SKM-1 (cell line): ENCODE results near the gene RAPGEF1.
"Not testable (repeated sequence)": the region's sequence is repeated elsewhere in the genome, so short reads cannot be mapped to it uniquely, and the experiment has no call there.

ENCODE experiments used
- DNase-seq: peaks from one replicate; lab custom pipeline; 2025; ENCODE audit not compliant: unreplicated experiment; lab: John Stamatoyannopoulos, UW

RAPGEF1 gene, protein sequence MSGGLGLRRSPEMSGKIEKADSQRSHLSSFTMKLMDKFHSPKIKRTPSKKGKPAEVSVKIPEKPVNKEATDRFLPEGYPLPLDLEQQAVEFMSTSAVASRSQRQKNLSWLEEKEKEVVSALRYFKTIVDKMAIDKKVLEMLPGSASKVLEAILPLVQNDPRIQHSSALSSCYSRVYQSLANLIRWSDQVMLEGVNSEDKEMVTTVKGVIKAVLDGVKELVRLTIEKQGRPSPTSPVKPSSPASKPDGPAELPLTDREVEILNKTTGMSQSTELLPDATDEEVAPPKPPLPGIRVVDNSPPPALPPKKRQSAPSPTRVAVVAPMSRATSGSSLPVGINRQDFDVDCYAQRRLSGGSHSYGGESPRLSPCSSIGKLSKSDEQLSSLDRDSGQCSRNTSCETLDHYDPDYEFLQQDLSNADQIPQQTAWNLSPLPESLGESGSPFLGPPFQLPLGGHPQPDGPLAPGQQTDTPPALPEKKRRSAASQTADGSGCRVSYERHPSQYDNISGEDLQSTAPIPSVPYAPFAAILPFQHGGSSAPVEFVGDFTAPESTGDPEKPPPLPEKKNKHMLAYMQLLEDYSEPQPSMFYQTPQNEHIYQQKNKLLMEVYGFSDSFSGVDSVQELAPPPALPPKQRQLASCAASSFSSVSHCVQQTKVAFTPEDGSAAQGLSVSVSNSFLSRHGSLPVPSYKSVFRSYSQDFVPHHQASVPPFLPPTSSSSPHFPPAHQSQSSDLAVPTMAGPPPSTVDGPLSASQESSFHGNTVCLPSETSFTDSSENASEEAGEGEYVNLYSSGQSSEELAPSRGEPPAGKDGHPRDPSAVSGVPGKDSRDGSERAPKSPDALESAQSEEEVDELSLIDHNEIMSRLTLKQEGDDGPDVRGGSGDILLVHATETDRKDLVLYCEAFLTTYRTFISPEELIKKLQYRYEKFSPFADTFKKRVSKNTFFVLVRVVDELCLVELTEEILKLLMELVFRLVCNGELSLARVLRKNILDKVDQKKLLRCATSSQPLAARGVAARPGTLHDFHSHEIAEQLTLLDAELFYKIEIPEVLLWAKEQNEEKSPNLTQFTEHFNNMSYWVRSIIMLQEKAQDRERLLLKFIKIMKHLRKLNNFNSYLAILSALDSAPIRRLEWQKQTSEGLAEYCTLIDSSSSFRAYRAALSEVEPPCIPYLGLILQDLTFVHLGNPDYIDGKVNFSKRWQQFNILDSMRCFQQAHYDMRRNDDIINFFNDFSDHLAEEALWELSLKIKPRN (N-terminal part only)

DNA sequence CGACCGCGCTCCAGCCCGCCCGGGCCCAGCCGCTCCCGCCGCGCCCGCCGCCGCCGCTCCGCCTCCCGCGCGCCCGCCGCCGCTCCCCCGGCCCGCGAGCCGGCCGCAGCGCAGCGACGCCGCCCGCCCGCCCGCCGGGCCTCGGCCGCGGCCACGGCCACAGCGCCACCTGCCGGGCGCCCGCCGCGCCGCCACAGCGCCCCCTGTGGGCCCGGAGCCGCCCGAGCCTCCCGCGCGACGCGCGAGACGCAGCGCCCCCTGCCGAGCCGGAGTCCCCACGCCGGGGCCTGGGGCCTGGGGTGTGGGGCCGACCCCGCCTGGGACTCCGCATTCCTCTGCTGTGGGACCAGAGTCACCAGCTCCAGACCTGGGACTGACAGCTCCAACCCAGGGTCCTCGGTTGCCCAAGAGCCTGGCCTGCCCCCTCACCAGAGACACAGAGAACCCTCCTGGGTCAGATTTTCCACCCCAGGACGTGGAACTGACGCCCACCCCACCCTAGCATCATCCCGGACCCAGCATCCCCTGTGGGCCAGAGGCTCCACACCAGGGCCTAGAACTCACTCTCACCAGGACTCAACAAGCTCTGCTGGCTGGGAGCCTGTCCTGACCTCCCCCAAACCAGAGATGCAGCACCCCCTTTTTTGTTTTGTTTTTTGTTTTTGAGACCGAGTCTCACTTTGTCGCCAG is at the start of gene RAPGEF1:
Gene RAPGEF1 (minus strand): TSS at position 118 of the 690 bp plus-strand sequence. CDS start 246 bp downstream, outside the sequence.
- no peak for DNase-seq

DNA sequence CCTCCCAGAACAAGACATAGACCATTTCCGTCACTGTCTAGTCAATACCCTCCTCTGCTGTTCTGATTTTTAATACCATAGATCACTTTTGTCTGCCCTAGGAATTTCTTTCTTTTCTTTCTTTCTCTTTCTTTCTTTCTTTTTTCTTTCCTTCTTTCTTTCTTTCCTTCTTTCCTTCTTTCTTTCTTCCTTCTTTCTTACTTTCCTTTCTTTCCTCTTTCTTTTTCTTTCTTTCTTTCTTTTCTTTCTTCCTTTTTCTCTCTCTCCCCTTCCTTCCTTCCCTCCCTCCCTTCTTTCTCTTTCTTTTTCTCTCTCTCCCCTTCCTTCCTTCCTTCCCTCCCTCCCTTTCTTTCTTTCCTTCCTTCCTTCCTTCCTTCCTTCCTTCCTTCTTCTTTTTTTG is 49.0 kb upstream of the RAPGEF1 start:
- no peak for DNase-seq

DNA sequence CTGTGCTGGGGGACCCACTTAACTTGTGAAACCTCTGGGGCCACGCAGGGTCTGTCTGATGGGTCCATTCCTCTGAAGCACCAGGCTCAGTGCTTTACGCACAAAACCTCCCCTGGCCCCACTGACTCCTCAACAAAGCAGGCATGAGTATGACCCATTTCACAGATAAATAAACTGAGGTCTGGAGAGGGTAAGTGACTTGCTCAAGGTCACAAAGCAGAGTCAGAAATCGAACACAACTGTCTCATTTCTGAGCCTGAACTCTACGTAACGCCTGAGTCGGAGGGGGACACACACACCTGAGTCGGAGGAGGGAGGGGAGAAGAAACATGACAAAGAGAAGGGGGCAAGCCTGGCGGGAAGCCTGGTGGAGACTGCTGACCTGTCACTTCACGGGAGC is 48.0 kb upstream of the RAPGEF1 start:
- no peak for DNase-seq

DNA sequence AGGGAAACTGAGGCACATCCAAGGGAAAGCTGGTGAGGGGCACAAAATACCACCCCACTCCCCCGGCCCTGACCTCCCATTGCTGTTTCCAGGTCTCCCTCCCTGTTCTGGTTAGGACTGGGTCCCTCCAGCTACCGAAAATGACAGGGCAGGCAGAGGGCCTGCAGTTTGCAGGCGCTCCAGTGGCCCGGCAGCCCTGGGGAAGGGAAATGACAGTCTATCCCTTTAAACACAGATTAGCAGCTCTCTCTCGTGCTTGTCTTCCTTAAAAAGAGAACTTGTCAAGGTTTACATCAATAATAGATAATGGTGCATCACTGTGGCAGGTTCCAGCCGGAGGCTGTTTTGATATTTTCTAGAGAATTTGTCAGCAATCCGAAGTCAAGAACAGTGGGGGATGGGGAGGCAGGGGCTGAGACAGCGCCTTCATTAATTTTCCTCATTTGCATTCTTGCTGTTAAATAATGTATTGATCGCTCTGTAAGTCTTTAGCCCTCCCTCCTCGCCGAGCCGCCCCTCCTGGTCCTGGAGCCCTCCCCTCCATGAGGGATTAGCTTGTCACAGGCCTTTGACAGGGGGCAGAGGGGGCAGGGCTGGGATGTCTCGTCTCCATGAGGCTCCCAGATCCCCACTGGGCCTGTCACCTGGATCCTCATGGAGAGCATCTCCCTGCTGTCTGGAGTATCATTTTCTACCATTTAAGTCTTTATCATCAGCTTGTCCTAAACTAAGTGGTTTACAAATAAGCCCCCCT is 45.0 kb upstream of the RAPGEF1 start:
- DNase-seq, result no peak

DNA sequence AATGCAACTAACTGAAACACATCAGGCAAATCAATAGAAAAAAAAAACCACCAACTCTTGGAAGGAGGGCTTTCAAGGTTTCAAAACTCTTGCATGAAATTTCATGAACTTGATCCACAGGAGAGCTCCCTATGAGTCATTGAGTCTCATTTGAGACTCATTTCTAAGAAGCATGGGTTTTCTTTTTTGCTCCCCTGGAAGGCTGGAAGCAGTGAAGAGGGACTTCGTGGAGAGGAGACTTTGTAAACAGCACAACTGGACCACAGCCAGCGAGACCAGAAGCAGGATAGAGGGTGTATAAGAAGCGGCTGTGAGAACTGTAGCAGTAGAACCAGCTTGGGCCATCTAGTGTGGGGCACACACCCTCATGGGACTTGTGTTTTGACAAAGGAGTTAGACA is 41.2 kb upstream of the RAPGEF1 start:
- no peak for DNase-seq

DNA sequence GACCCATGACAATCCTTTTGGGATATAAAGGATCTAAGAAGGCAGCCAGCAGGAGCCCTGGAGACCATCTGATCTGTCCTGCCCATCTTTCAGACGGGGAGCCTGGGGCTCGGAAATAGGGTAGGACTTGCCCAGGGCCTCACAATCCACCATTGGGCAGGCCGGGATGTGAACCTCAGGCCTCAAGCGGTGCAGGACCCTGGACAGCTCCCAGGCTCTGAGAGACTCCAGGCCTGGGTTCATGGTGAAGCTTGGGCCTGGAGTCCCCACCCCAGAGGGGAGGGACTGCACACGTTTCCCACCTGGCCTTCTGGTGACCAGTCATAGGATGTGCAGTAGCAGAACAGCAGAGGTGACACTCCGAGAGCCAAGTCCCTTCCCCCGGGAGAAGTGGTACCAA is 36.6 kb upstream of the RAPGEF1 start:
- DNase-seq, result no peak

DNA sequence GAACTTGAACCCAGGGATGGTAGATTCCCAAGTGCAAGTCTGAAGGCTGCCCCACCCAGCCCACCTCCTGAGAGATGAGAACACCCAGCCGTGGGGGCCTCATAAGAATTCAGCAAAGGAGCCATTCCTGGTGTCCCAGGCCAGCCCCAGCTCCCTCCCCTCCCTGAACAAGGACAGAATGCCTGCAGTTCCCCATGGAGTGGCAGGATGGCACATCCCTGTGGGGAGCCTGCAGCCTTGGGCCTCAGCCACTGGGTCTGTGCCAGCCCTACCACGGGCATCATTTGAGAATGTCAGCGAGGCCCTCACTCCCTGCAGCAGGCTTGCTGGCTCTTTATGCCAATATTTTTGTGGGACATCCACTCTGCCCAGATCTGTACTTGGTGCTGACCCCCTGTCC is 36.2 kb upstream of the RAPGEF1 start:
- DNase-seq, result no peak

DNA sequence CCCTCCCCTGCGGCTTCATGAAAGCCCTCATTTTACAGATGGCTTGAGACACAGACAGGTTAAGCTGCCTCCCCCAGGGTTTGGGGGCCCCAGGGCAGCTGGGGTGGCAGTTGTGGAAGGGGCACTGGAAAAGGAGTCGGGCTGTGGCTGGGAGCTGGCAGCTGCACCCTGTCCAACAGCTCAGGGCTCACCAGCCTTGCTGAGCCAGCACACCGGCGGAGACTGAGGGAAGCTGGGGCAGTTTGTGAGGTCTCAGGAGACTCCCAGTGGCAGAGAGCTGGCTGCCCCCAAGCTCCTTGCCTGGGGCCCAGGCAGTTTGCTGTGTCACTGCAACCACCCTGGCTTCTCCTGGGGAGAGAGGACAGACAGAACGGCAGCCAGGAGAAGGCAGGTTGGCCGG is 34.8 kb upstream of the RAPGEF1 start:
- DNase-seq, result no peak

DNA sequence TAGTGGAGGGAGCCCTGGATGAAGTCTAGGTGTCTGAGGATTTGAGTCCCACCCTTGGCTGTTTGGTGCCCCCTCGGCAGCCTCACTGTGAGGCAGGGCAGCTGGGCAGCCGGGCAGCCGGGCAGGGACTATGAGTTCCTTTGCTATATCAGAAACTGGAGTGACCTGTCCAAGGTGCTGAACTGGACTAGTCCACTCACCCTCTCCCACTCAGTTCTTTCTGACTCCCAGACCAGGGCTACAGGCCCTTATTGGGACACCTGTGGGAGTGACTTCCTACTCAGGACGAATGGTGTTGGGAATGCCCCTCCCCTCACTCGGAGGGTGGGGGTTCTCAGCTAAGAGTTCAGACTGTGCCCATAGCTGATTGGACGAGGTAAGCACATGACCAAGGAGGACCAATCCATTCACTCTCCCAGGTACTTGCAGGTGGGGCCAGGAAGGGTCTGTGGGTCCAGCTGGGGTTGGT is 34.1 kb upstream of the RAPGEF1 start:
- DNase-seq, result no peak

DNA sequence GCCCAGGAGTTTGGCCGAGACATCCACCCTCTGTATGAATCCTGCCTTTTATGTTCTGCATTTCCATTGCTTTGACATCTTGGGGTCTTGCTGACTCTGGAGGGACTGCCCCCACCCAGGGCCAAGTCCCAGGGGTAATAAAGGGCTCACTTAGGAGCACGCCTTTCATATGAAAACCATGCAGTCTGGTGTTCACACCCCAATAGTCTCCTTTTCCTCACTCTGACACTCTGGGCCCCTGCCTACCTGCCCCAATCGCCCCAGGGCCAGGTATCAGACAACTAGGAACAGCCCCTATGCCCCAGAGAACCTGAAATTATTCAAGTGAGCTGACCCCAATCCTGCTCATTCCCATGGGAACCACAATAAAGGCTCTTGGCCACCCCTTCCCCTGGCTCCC is 33.1 kb upstream of the RAPGEF1 start:
- DNase-seq, result no peak

DNA sequence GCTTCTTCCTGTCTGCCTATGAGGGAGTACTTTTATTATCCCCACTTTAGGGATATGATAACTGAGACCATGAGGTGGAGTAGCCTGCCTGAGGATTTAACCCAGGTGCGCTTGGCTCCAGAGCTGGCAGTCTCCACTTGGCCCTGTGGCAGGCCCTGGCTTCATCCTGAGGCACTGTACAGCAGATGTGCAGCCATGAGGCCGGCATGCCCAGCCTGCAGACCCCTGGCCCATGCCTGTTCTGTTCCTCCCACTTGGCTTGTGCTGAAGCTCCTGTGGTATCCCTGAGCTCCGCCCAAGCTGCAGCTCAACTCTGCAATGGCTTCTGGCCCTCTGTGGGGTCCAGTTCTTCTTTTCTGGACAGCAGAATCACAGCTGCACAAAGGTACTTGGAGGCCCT is 31.8 kb upstream of the RAPGEF1 start:
- DNase-seq, result no peak

DNA sequence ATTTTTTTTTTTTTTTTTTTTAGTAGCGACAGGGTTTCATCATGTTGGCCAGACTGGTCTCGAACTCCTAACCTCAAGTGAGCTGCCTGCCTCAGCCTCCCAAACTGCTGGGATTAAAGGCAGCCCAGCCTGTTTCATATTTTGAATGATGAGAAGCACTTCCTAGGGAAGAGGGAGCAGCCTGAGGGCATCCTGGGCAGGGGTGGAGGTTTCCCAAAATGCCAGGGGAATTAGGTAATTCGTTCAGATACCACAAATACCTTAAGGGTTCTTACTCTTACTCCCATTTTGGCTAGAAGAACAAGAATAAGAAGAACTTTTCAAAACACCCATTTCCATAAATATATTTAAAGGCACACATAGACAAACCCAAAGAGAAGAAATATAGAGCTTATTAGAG is 29.5 kb upstream of the RAPGEF1 start:
- no peak for DNase-seq

DNA sequence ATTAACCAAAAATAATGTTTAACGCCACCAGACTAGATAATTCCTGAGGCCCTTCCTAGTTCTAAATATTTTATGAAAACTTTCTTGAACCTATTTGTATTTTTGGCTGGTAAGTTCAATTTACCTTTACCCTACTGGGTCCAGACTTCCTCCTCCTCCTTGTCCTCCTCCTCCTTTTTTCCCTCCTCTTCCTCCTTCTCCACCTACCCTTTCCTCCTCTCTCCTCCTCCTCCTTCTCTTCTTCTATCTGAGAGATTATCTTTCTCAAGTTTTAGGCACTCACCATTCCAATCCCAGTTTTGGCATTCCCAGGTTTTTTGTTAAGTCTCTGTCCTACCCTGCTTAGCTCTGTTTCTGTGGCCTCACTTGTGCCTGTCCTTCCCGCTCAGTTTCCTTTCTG is 24.7 kb upstream of the RAPGEF1 start:
- DNase-seq, result no peak

DNA sequence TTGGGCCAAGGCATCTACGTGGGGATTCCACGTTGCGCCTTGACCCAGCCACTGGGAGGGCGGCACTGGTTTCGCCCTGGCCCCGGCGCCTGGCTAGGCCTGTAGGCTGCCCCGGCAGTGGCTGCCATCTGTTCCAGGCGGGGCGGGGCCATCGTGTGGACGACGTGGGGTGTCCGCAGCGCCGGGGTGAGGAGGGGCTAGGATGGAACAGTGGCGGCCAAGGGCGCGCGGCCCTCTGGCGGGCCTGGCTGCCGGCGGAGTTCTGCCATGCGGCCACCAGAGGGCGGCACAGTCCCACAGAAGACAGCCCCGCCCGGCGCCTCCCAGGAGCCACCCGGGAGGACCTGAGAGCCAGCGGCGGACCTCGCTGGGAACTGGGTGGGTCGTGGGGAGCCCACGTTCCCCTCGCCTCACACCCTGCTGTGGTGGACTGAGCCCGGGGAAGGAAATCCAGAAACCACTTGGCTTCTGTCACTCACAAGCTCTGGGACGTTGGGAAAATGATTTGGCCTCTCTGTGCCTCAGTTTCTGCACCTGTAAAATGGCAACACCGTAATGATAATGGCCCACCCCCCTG is 22.6 kb upstream of the RAPGEF1 start:
- DNase-seq, result no peak

DNA sequence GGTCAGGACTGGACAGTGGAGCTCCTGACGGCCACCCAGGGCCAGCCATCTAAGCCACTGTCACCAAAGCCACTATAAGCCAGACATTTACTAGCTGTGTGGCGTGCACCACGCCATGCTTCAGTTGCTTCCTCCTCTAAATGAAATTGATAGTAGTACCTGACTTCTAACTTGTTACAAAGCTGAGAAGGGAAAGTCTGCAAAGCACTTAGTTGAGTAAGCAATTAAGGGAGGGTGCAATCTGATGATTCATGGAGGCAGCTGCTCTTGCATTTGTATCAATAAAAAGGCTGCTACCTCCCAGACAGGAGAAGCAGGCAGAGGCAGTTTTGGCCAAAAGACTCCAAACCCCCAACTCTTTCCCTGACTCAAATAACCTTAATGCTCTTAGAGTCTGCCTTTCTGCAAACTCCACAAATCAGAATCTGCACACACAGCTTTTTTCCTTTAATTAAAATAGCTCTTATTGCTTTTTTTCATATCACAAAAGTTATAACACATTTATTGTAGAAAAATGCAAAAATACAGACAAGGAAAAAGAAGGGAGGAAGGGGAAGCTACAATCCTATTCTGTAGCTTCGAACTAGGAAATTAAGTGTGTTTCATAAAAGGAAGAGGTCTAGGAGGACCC is 19.3 kb upstream of the RAPGEF1 start:
- DNase-seq, result no peak

DNA sequence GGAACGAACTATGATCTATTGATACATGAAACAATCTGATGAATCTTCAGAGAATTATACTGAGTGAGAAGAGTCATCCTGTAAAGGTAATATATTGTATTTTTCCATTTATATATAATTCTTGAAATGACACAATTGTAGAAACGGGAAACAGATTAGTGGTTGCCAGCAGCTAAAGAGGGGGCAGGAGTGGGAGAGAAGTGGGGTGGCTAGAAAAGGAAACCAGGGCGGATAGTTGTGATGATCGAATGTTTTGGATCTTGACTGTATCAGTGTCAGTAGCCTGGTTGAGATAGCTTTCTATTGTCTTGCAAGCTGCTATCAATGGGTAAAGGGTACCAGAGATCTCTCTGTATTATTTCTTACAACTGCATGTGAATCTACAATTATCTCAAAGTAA is 17.7 kb upstream of the RAPGEF1 start:
- no peak for DNase-seq

DNA sequence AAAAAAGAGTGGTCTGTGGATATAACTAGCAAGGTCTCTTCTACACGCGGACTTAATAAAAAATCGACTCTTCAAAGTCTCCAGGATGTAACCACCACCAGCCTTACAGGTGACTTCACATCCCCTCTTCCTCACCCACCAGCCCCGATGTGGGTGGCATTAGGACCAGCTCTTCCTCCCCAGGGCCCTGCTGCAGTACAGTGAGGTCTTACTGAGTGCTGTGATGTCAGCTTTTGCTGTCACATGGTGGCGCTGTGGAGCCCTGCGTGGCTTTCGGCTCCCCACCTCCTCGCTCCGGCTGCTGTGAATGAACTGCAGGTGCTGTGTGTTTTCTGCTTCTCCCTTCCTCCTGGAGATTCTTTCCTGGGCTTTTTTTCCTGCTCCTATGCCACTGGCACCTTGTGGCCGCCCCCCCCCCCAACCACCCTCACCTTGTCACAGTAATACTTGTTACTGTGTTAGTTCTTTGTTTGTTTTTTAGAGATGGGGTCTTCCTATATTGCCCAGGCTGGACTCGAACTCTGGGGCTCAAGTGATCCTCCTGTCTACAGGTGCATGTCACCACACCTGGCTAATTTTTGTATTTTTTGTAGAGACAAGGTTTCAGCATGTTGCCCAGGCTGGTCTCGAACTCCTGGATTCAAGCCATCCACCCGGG is 15.8 kb upstream of the RAPGEF1 start:
- DNase-seq, result peak; percentile 78

DNA sequence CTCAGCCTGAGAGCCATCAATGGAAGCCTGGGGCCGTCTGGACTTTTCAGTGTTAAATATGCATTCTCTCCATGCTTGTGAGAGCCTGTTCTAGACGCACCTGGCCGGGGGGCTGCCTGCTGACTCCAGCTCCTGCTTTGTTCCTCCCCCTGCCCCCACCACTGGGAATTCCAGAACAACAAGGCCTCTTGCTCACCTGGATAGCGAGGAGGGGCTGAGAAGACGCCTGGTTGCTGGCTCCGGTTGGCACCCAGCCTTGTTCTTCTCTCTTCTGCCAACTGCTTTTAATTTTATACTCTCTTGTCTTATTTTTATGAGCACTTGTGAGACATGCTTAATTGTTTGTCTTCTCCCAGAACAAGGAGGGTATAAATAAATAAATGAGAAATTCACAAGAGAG is 15.0 kb upstream of the RAPGEF1 start:
- no peak for DNase-seq

DNA sequence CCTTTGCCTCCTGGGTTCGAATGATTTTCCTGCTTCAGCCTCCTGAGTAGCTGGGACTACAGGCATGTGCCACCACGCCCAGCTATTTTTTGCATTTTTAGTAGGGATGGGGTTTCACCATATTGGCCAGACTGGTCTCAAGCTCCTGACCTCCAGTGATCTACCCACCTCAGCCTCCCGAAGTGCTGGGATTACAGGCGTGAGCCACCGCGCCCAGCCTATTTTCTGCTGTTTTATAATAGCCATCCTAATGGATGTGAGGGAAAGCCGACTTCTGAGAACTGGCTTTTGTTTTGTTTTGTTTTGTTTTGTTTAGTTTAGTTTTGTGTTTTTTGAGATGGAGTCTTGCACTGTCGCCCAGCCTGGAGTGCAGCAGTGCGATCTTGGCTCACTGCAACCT is 13.9 kb upstream of the RAPGEF1 start:
- DNase-seq, result not testable (repeated sequence)
